ENCODE results near the gene AKR7A2. TPM values are rescaled to one million over a fixed set of nuclear protein-coding genes. Genes with fewer than 3 reads are reported as not detected.
A peak's percentile ranks its signal among the peaks of the same experiment; 100 is the strongest.

AKR7A2 gene
- total RNA-seq: 10 to 100 TPM; 31.4 to 68.4 (median 34.6) TPM
- 10 to 100 TPM; 14.6 to 35.5 (median 28.6) TPM for polyA plus RNA-seq
- long read RNA-seq, donor 1, transcript AKR7A2-201 (7 exons, 1,362 nt): major isoform, 37 of 50 reads
- long read RNA-seq, donor 1, partial matches to known transcripts: 12 of 50 reads
- long read RNA-seq, donor 1, other reads (novel, unspliced or antisense): 0 of 50 reads
- long read RNA-seq, donor 2, transcript AKR7A2-201 (7 exons, 1,362 nt): major isoform, 39 of 47 reads
- long read RNA-seq, donor 2, partial matches to known transcripts: 8 of 47 reads
- long read RNA-seq, donor 2, other reads (novel, unspliced or antisense): 0 of 47 reads

GRCh38 chr1:19311931-19312781 is at the start of gene AKR7A2, which contains the start of gene SLC66A1:
TSS of gene AKR7A2 (minus strand) at chr1:19312144. CDS start at chr1:19312124, 20 bp downstream.
TSS of gene SLC66A1 (plus strand) at chr1:19312326. CDS start at chr1:19317678, 5,352 bp downstream.
- Histone ChIP-seq H3K4me3 (peak within 1 kb of the TSS; percentile 80 to 99 (median 86)), H3K36me3 (peaks cover 0 to 17% (median 13%) of the 10 kb centered on the region in 6 donors), H3K27ac (peak within 1 kb of the TSS; percentile 51 to 92 (median 86)), H3K4me1 (peaks cover 49 to 71% (median 60%) of the 10 kb centered on the region in 6 donors), H3K9me3 (no peaks in the 10 kb centered on the region), H3K27me3 (replicated peaks in 1 of 7) (no peaks in the 10 kb centered on the region)
- 0 to 1% (median 0%) methylated on average over 10 to 105 of the region's 105 CpGs for WGBS, 5 donors
- TF ChIP-seq POLR2AphosphoS5 (IDR thresholded peaks at IDR 0.05) (peak; percentile 86 to 89 (median 86)), POLR2A (IDR thresholded peaks at IDR 0.05) (peak in 1 of 3 donors; percentile 25)
- TF ChIP-seq, protein P1, sequence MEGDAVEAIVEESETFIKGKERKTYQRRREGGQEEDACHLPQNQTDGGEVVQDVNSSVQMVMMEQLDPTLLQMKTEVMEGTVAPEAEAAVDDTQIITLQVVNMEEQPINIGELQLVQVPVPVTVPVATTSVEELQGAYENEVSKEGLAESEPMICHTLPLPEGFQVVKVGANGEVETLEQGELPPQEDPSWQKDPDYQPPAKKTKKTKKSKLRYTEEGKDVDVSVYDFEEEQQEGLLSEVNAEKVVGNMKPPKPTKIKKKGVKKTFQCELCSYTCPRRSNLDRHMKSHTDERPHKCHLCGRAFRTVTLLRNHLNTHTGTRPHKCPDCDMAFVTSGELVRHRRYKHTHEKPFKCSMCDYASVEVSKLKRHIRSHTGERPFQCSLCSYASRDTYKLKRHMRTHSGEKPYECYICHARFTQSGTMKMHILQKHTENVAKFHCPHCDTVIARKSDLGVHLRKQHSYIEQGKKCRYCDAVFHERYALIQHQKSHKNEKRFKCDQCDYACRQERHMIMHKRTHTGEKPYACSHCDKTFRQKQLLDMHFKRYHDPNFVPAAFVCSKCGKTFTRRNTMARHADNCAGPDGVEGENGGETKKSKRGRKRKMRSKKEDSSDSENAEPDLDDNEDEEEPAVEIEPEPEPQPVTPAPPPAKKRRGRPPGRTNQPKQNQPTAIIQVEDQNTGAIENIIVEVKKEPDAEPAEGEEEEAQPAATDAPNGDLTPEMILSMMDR (IDR thresholded peaks at IDR 0.05 in 8 of 11, conservative IDR thresholded peaks at IDR 0.05 in 3 of 11): peak in 4 of 11 experiments; percentile 11 to 45 (median 32)
- peak; percentile 99 for DNase-seq
- intact Hi-C loops (cut with DNase I; ENCODE audit: low total_unique reads): no loop called here

GRCh38 chr1:19360843-19361610 is 49.1 kb upstream of the AKR7A2 start:
- intact Hi-C loops (cut with DNase I; ENCODE audit: low total_unique reads): no loop called here
- Histone ChIP-seq H3K27me3 (replicated peaks in 1 of 7) (no peaks in the 10 kb centered on the region), H3K4me1 (peaks cover 0 to 44% (median 4%) of the 10 kb centered on the region in 6 donors), H3K27ac (no peak overlapping the region), H3K36me3 (peaks cover 5 to 81% (median 25%) of the 10 kb centered on the region in 6 donors), H3K4me3 (no peak overlapping the region), H3K9me3 (no peaks in the 10 kb centered on the region)
- DNase-seq: no peak
- no peak for TF ChIP-seq POLR2A (IDR thresholded peaks at IDR 0.05)
- no peak for TF ChIP-seq POLR2AphosphoS5 (IDR thresholded peaks at IDR 0.05)
- TF ChIP-seq, protein P1 (IDR thresholded peaks at IDR 0.05 in 8 of 11, conservative IDR thresholded peaks at IDR 0.05 in 3 of 11): no peak
- WGBS, 5 donors: 84 to 90% (median 86%) methylated on average over 18 of the region's 18 CpGs

DNA sequence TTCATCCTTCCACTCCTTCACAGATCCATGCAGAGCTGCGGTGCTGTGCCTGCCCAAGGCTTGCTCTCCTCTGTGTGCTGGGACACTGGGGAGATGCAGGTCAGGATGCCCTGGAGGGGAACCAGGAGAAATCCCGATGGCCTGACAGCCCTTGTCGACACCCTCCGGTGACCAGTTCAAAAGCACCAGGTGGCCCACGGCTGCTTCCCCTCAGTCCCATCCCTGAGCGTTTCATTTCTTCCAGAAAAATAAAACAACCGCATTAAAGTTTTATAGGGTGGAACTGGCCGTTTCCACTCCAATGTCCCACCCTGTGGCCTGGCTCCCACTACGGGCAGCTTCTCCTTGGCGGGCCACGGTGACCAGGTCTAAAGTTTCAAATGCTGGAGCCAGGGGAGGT is 48.5 kb upstream of the AKR7A2 start:
- intact Hi-C loops (cut with DNase I; ENCODE audit: low total_unique reads): no loop called here
- DNase-seq: no peak
- TF ChIP-seq POLR2AphosphoS5 (IDR thresholded peaks at IDR 0.05) (no peak), POLR2A (IDR thresholded peaks at IDR 0.05) (no peak)
- TF ChIP-seq, protein P1 (IDR thresholded peaks at IDR 0.05 in 8 of 11, conservative IDR thresholded peaks at IDR 0.05 in 3 of 11): no peak
- Histone ChIP-seq H3K27ac (no peak overlapping the region), H3K9me3 (no peaks in the 10 kb centered on the region), H3K4me1 (peaks cover 0 to 44% (median 4%) of the 10 kb centered on the region in 6 donors), H3K4me3 (no peak overlapping the region), H3K36me3 (peaks cover 5 to 83% (median 31%) of the 10 kb centered on the region in 6 donors), H3K27me3 (replicated peaks in 1 of 7) (no peaks in the 10 kb centered on the region)
- 70 to 80% (median 78%) methylated on average over 11 of the region's 11 CpGs for WGBS, 5 donors

All from spleen (tissue), 13 donors.